H9 (cell line): ENCODE measurements around the gene BAIAP2. TPM values are rescaled to one million over a fixed set of nuclear protein-coding genes. Genes with fewer than 3 reads are reported as not detected.

ENCODE experiments used
- DNase-seq: peaks from one replicate; pipeline ENCODE4 v3.0.0-alpha.2; 2017
- H2AFZ ChIP-seq: one replicate; pipeline ENCODE4 v1.6.1; 2013; ENCODE audit warnings: mild to moderate bottlenecking, low read length, control low read depth, moderate library complexity
- H2AK5ac ChIP-seq: 2 replicates; pipeline ENCODE4 v1.6.1; 2013; ENCODE audit warnings: low read length, control low read depth, mixed read lengths; ENCODE audit not compliant: insufficient read length
- H2BK120ac ChIP-seq: one replicate; pipeline ENCODE4 v1.6.1; 2013; ENCODE audit warnings: low read depth, mild to moderate bottlenecking, low read length, control low read depth, inconsistent platforms; ENCODE audit not compliant: poor library complexity, severe bottlenecking
- H2BK12ac ChIP-seq: 2 replicates; pipeline ENCODE4 v1.6.1; 2013; ENCODE audit warnings: low read length, control low read depth, mixed read lengths, low read depth; ENCODE audit not compliant: insufficient read length
- H2BK15ac ChIP-seq: 2 replicates; pipeline ENCODE4 v1.6.1; 2013; ENCODE audit warnings: low read depth, low read length, control low read depth
- H2BK20ac ChIP-seq: one replicate; pipeline ENCODE4 v1.6.1; 2013; ENCODE audit warnings: low read depth, mild to moderate bottlenecking, low read length, control low read depth, inconsistent platforms; ENCODE audit not compliant: poor library complexity, severe bottlenecking
- H2BK5ac ChIP-seq: 2 replicates; pipeline ENCODE4 v1.6.1; 2013; ENCODE audit warnings: low read length, control low read depth, mixed read lengths; ENCODE audit not compliant: insufficient read length
- H3K14ac ChIP-seq: 2 replicates; pipeline ENCODE4 v1.6.1; 2013; ENCODE audit warnings: low read length, control low read depth; ENCODE audit not compliant: insufficient read depth
- H3K18ac ChIP-seq: 2 replicates; pipeline ENCODE4 v1.6.1; 2013; ENCODE audit warnings: low read depth, mild to moderate bottlenecking, mixed read lengths, low read length, control low read depth; ENCODE audit not compliant: insufficient read length
- H3K23ac ChIP-seq: 2 replicates; pipeline ENCODE4 v1.6.1; 2013; ENCODE audit warnings: low read length, control low read depth, mixed read lengths, low read depth; ENCODE audit not compliant: insufficient read length
- H3K23me2 ChIP-seq: 2 replicates; pipeline ENCODE4 v1.6.1; 2013; ENCODE audit warnings: low read depth, mild to moderate bottlenecking, mixed read lengths, low read length, control low read depth; ENCODE audit not compliant: insufficient read length, poor library complexity, severe bottlenecking
- H3K27ac ChIP-seq: 2 replicates; pipeline ENCODE4 v1.5.1; 2013; ENCODE audit warnings: low read length, control low read depth, mixed read lengths, low read depth; ENCODE audit not compliant: insufficient read length
- H3K27me3 ChIP-seq: 2 replicates; pipeline ENCODE4 v1.6.1; 2013; ENCODE audit warnings: low read length, control low read depth, inconsistent platforms; ENCODE audit not compliant: insufficient read depth
- H3K4ac ChIP-seq: 2 replicates; pipeline ENCODE4 v1.6.1; 2013; ENCODE audit warnings: low read depth, mild to moderate bottlenecking, control low read depth, inconsistent platforms, low read length, moderate library complexity
- H3K4me1 ChIP-seq: 2 replicates; pipeline ENCODE4 v1.6.1; 2013; ENCODE audit warnings: low read length, control low read depth, inconsistent platforms; ENCODE audit not compliant: insufficient read depth
- H3K4me2 ChIP-seq: 2 replicates; pipeline ENCODE4 v1.6.1; 2013; ENCODE audit warnings: low read length, control low read depth, mixed read lengths; ENCODE audit not compliant: insufficient read length, insufficient read depth
- H3K56ac ChIP-seq: 2 replicates; pipeline ENCODE4 v1.6.1; 2013; ENCODE audit warnings: low read depth, mild to moderate bottlenecking, mixed read lengths, low read length, control low read depth; ENCODE audit not compliant: insufficient read length
- H3K79me1 ChIP-seq: 2 replicates; pipeline ENCODE4 v1.6.1; 2013; ENCODE audit warnings: low read depth, mild to moderate bottlenecking, moderate library complexity, low read length, control low read depth, inconsistent platforms; ENCODE audit not compliant: insufficient read depth, poor library complexity, severe bottlenecking
- H3K79me2 ChIP-seq: 2 replicates; pipeline ENCODE4 v1.6.1; 2013; ENCODE audit warnings: low read length, control low read depth, inconsistent platforms; ENCODE audit not compliant: insufficient read depth
- H3K9ac ChIP-seq: 2 replicates; pipeline ENCODE4 v1.6.1; 2013; ENCODE audit warnings: low read length, control low read depth, mixed read lengths; ENCODE audit not compliant: insufficient read length; ENCODE audit errors: extremely low read depth
- H3K9me3 ChIP-seq: one replicate; pipeline ENCODE4 v1.6.1; 2013; ENCODE audit warnings: low read depth, low read length, inconsistent platforms; ENCODE audit not compliant: control insufficient read depth
- H3T11ph ChIP-seq: one replicate; pipeline ENCODE4 v1.6.1; 2013; ENCODE audit warnings: mild to moderate bottlenecking, low read length, control low read depth, inconsistent platforms
- H4K20me1 ChIP-seq: one replicate; pipeline ENCODE4 v1.6.1; 2013; ENCODE audit not compliant: control insufficient read depth, insufficient read length, insufficient read depth
- H4K5ac ChIP-seq: 2 replicates; pipeline ENCODE4 v1.6.1; 2013; ENCODE audit warnings: low read depth, mild to moderate bottlenecking, mixed read lengths, low read length, control low read depth; ENCODE audit not compliant: insufficient read length
- H4K8ac ChIP-seq: replicated peaks from 2 replicates; pipeline ENCODE4 v1.6.1; 2013; ENCODE audit warnings: low read length, control low read depth, mixed read lengths, low read depth; ENCODE audit not compliant: insufficient read length
- H4K91ac ChIP-seq: 2 replicates; pipeline ENCODE4 v1.6.1; 2013; ENCODE audit warnings: low read depth, mild to moderate bottlenecking, moderate library complexity, mixed read lengths, low read length, control low read depth; ENCODE audit not compliant: insufficient read length
- H3K27ac Mint-ChIP-seq, 3 experiments: 2 replicates in 2 of 3; 3 replicates in 1 of 3; pipeline ENCODE4 v1.8.0; 2020 to 2021; ENCODE audit warnings: mixed read lengths in 3 of 3, mild to moderate bottlenecking in 1 of 3, moderate library complexity in 1 of 3
- H3K27me3 Mint-ChIP-seq: 2 replicates; pipeline ENCODE4 v1.8.0; 2021; ENCODE audit warnings: low read depth, mild to moderate bottlenecking, moderate library complexity, mixed read lengths
- H3K36me3 Mint-ChIP-seq, 3 experiments: 2 replicates in 2 of 3; 3 replicates in 1 of 3; pipeline ENCODE4 v1.8.0; 2020 to 2021; ENCODE audit warnings: low read depth in 3 of 3, mixed read lengths in 3 of 3; ENCODE audit not compliant: insufficient read depth in 1 of 3
- H3K4me1 Mint-ChIP-seq, 2 experiments: 2 replicates each; pipeline ENCODE4 v1.8.0; 2020; ENCODE audit warnings: mixed read lengths in 2 of 2
- H3K4me3 Mint-ChIP-seq, 2 experiments: 2 replicates in 1 of 2; 3 replicates in 1 of 2; pipeline ENCODE4 v1.8.0; 2020 to 2021; ENCODE audit warnings: mild to moderate bottlenecking in 2 of 2, mixed read lengths in 2 of 2, moderate library complexity in 1 of 2
- H3K9me3 Mint-ChIP-seq, 2 experiments: 2 replicates in 1 of 2; 3 replicates in 1 of 2; pipeline ENCODE4 v1.8.0; 2020; ENCODE audit warnings: mild to moderate bottlenecking in 2 of 2, mixed read lengths in 2 of 2, moderate library complexity in 1 of 2
- WGBS: extraction: QIAGEN DNeasy Blood & Tissue Kit; methylation state at CpG from one replicate; pipeline ENCODE4 v1.1.7; 2013; ENCODE audit warnings: missing lambda C conversion rate, low lambda C conversion rate, mixed read lengths; ENCODE audit not compliant: insufficient read length; ENCODE audit errors: extremely low coverage; 5-methylcytosine and 5-hydroxymethylcytosine counted together
- total RNA-seq: library from RNA; stranded (reverse); gene quantifications from 2 replicates; pipeline ENCODE4 v1.2.1, GENCODE V29; 2021
- TF ChIP-seq, protein P1 (sequence below): fragments of 200-600 bp; sonication (generic); conservative IDR thresholded peaks from 3 replicates; pipeline ENCODE4 v1.8.0; 2021; ENCODE audit warnings: antibody characterized with exemption, mild to moderate bottlenecking

BAIAP2 gene
- total RNA-seq, 1 experiment from 2014 or later, result 27.8 TPM

- Mint-ChIP-seq H3K4me1 (peaks cover 27 to 34% of the 10 kb centered on the region in 2 experiments), H3K27me3 (peaks cover 25% of the 10 kb centered on the region), H3K36me3 (peaks cover under 1 to 21% (median 11%) of the 10 kb centered on the region in 3 experiments; a peak in 6 of 7 replicates), H3K27ac (no peak overlapping the region), H3K9me3 (no peaks in the 10 kb centered on the region; a peak in 1 of 5 replicates), H3K4me3 (peak overlapping the region; percentile 79 to 92)
- Histone ChIP-seq H4K91ac (no peak overlapping the region), H3K79me2 (no peaks in the 10 kb centered on the region), H2BK15ac (no peak overlapping the region), H2BK20ac (no peak overlapping the region), H3K9ac (no peak overlapping the region), H3K4me2 (peak overlapping the region; percentile 41), H4K20me1 (no peaks in the 10 kb centered on the region), H3K79me1 (no peaks in the 10 kb centered on the region), H2AFZ (no peak overlapping the region), H3K4ac (no peak overlapping the region), H3K18ac (no peak overlapping the region), H3K27ac (no peak overlapping the region), H3T11ph (no peak overlapping the region), H2AK5ac (no peak overlapping the region), H3K23me2 (peaks cover 9% of the 10 kb centered on the region), H3K56ac (no peak overlapping the region), H4K8ac (no peak overlapping the region), H2BK120ac (no peak overlapping the region), H3K23ac (no peak overlapping the region), H4K5ac (no peak overlapping the region), H3K14ac (no peak overlapping the region), H2BK12ac (no peak overlapping the region), H3K9me3 (no peaks in the 10 kb centered on the region), H3K4me1 (peaks cover 4% of the 10 kb centered on the region; the same call in 1 of the 2 replicates), H2BK5ac (no peak overlapping the region), H3K27me3 (peaks cover 2% of the 10 kb centered on the region; the same call in 1 of the 2 replicates)
- TF ChIP-seq, protein P1, sequence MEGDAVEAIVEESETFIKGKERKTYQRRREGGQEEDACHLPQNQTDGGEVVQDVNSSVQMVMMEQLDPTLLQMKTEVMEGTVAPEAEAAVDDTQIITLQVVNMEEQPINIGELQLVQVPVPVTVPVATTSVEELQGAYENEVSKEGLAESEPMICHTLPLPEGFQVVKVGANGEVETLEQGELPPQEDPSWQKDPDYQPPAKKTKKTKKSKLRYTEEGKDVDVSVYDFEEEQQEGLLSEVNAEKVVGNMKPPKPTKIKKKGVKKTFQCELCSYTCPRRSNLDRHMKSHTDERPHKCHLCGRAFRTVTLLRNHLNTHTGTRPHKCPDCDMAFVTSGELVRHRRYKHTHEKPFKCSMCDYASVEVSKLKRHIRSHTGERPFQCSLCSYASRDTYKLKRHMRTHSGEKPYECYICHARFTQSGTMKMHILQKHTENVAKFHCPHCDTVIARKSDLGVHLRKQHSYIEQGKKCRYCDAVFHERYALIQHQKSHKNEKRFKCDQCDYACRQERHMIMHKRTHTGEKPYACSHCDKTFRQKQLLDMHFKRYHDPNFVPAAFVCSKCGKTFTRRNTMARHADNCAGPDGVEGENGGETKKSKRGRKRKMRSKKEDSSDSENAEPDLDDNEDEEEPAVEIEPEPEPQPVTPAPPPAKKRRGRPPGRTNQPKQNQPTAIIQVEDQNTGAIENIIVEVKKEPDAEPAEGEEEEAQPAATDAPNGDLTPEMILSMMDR, result no peak
- DNase-seq, result peak; percentile 64
- no CpG with 5 or more reads among the region's 49 CpGs for WGBS
Observed at GRCh38 chr17:81034168-81034777, 678 bp upstream of the BAIAP2 start.
